ENCODE results near the gene VDAC1.

- TF ChIP-seq CTCF (IDR thresholded peaks at IDR 0.05 in 2 of 3, conservative IDR thresholded peaks at IDR 0.05 in 1 of 3; ENCODE audit: control insufficient read depth in 2 of 3, extremely low read depth in 1 of 3, insufficient read depth in 1 of 3, low read depth in 3 of 3, low read length in 3 of 3), result no peak
- TF ChIP-seq TAF1 (IDR thresholded peaks at IDR 0.05; ENCODE audit: borderline replicate concordance, low read depth, low read length), result no peak
- no peak for TF ChIP-seq CREB1 (IDR thresholded peaks at IDR 0.05; ENCODE audit: low read depth)
- TF ChIP-seq SP1 (IDR thresholded peaks at IDR 0.05; ENCODE audit: low read depth, low read length), result no peak
- no peak for TF ChIP-seq ELK1 (IDR thresholded peaks at IDR 0.05; ENCODE audit: low read depth, low read length)
- TF ChIP-seq EED (IDR thresholded peaks at IDR 0.05; ENCODE audit: low read depth), result no peak
- no peak for TF ChIP-seq REST (IDR thresholded peaks at IDR 0.05; ENCODE audit: low read depth, low read length)
- no peak for TF ChIP-seq CEBPB (IDR thresholded peaks at IDR 0.05; ENCODE audit: borderline replicate concordance in 1 of 2, low read depth in 2 of 2, low read length in 2 of 2)
Observed at GRCh38 chr5:133995883-133996563, 8.8 kb downstream of the VDAC1 start.
